Measurements from ENCODE around the gene ZNF185.
"Not testable (repeated sequence)": the region's sequence is repeated elsewhere in the genome, so short reads cannot be mapped to it uniquely, and the experiment has no call there.

The ZNF185 gene

DNA sequence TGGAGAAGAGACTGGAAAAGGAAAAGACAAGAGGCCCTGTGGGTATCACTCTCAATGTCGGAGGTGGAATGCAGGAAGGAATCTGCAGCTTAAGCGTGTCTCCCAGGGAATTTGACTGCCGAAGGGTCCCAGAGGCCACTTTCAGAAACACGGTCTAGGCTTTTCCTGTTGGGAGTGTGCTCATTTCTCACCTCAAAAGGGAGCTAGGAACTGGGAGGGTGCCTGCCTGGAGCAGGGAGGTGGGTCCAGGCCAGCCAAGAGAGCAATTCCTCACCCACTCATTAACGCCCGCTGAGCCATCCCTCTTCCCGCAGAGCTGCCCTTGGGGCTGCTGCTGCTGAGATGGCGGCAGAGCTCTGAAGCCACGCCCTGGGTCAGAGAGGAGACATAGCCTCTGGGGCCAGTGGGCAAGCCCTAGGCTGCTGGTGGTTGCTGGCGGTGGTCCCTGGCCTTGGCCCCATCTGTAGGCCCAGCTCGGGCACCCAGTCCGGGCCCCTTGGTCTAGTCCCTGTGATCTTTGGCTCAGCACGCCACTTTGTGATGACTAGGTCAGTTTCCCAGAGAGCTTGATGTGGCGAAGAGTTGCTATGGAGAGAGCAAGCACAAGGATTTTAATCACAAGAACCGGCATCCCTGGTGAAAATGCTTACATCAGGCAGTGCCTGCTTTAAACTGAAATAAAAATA lies 4.1 kb downstream of the ZNF185 start:
- no peaks in the 10 kb centered on the region for H3K9me3 Mint-ChIP-seq
- DNase-seq (ENCODE audit: low spot score in 2 of 2) (no peak), ATAC-seq (ENCODE audit: low read depth) (no peak)
- peaks cover 16% of the 10 kb centered on the region for H3K27me3 Mint-ChIP-seq
- no peak overlapping the region for H3K27ac Mint-ChIP-seq
- no peaks in the 10 kb centered on the region for H3K36me3 Mint-ChIP-seq
- peaks cover under 1% of the 10 kb centered on the region for H3K4me1 Mint-ChIP-seq
- no peak overlapping the region for H3K4me3 Mint-ChIP-seq

GRCh38 chrX:152902502-152902820 lies 4.6 kb downstream of the ZNF185 start:
- no peak overlapping the region for H3K27ac Mint-ChIP-seq
- no peaks in the 10 kb centered on the region for H3K36me3 Mint-ChIP-seq
- peaks cover 20% of the 10 kb centered on the region for H3K27me3 Mint-ChIP-seq
- H3K4me1 Mint-ChIP-seq, result peaks cover 3% of the 10 kb centered on the region
- no peaks in the 10 kb centered on the region for H3K9me3 Mint-ChIP-seq
- ATAC-seq (ENCODE audit: low read depth) (no peak), DNase-seq (ENCODE audit: low spot score in 2 of 2) (no peak)
- no peak overlapping the region for H3K4me3 Mint-ChIP-seq

GRCh38 chrX:152903589-152903988 lies 5.7 kb downstream of the ZNF185 start:
- Mint-ChIP-seq H3K27ac (no peak overlapping the region), H3K4me1 (peaks cover 6% of the 10 kb centered on the region), H3K27me3 (peaks cover 25% of the 10 kb centered on the region), H3K4me3 (no peak overlapping the region), H3K9me3 (no peaks in the 10 kb centered on the region), H3K36me3 (no peaks in the 10 kb centered on the region)
- ATAC-seq (ENCODE audit: low read depth), result no peak
- no peak for DNase-seq (ENCODE audit: low spot score in 2 of 2)

- Mint-ChIP-seq H3K36me3 (no peaks in the 10 kb centered on the region), H3K27ac (no peak overlapping the region), H3K4me1 (peaks cover 6% of the 10 kb centered on the region), H3K9me3 (no peaks in the 10 kb centered on the region), H3K4me3 (no peak overlapping the region), H3K27me3 (peaks cover 25% of the 10 kb centered on the region)
- ATAC-seq (ENCODE audit: low read depth) (peak; percentile 39), DNase-seq (ENCODE audit: low spot score in 2 of 2) (peak in 1 of 2 donors; percentile 30)
Measured at GRCh38 chrX:152904151-152905080, 6.5 kb downstream of the ZNF185 start.

GRCh38 chrX:152905081-152905420 lies 7.2 kb downstream of the ZNF185 start:
- H3K36me3 Mint-ChIP-seq, result no peaks in the 10 kb centered on the region
- peaks cover 22% of the 10 kb centered on the region for H3K27me3 Mint-ChIP-seq
- no peak overlapping the region for H3K4me3 Mint-ChIP-seq
- no peak overlapping the region for H3K27ac Mint-ChIP-seq
- no peak for ATAC-seq (ENCODE audit: low read depth)
- no peaks in the 10 kb centered on the region for H3K9me3 Mint-ChIP-seq
- no peak for DNase-seq (ENCODE audit: low spot score in 2 of 2)
- H3K4me1 Mint-ChIP-seq, result peaks cover 7% of the 10 kb centered on the region

- Mint-ChIP-seq H3K4me3 (no peak overlapping the region), H3K27ac (no peak overlapping the region), H3K9me3 (no peaks in the 10 kb centered on the region), H3K4me1 (peaks cover 10% of the 10 kb centered on the region), H3K36me3 (no peaks in the 10 kb centered on the region), H3K27me3 (peaks cover 15% of the 10 kb centered on the region)
- no peak for ATAC-seq (ENCODE audit: low read depth)
- no peak for DNase-seq (ENCODE audit: low spot score in 2 of 2)
Measured at GRCh38 chrX:152907084-152907651, 9.3 kb downstream of the ZNF185 start.

DNA sequence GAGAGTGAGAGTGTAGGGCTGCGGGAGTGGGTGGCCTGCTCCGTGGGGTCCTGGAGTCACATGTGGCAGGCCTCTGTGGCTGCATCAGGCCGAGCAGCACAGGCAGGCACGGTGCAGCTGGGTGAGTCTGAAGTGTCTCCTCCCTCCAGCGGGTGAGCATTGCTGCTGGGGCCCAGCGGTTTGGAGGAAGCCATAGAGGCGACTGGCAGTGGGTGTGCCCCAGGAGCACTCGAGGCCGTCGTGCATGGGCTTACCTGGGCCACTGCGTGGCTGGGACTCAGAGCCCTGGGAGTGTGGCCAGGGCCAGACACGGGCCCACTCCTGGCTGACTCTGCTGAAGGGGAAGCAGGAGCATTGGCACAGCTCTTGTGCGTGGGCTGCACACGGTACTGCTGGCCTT lies 10.6 kb downstream of the ZNF185 start:
- no peak for ATAC-seq (ENCODE audit: low read depth)

GRCh38 chrX:152910018-152910417 lies 12.2 kb downstream of the ZNF185 start:
- not testable (repeated sequence) for H3K4me3 Mint-ChIP-seq; H3K27ac Mint-ChIP-seq; H3K9me3 Mint-ChIP-seq; DNase-seq (ENCODE audit: low spot score in 2 of 2); H3K36me3 Mint-ChIP-seq
- Mint-ChIP-seq H3K4me1 (peaks cover 10% of the 10 kb centered on the region), H3K27me3 (peaks cover 13% of the 10 kb centered on the region)
- peak; percentile 73 for ATAC-seq (ENCODE audit: low read depth)

More for the DNA sequence above, 10.6 kb downstream of the ZNF185 start:
- H3K9me3 Mint-ChIP-seq, result no peaks in the 10 kb centered on the region
- H3K4me1 Mint-ChIP-seq, result peaks cover 10% of the 10 kb centered on the region
- no peak overlapping the region for H3K4me3 Mint-ChIP-seq
- H3K36me3 Mint-ChIP-seq, result no peaks in the 10 kb centered on the region
- no peak for DNase-seq (ENCODE audit: low spot score in 2 of 2)
- peaks cover 10% of the 10 kb centered on the region for H3K27me3 Mint-ChIP-seq
- H3K27ac Mint-ChIP-seq, result no peak overlapping the region

DNA sequence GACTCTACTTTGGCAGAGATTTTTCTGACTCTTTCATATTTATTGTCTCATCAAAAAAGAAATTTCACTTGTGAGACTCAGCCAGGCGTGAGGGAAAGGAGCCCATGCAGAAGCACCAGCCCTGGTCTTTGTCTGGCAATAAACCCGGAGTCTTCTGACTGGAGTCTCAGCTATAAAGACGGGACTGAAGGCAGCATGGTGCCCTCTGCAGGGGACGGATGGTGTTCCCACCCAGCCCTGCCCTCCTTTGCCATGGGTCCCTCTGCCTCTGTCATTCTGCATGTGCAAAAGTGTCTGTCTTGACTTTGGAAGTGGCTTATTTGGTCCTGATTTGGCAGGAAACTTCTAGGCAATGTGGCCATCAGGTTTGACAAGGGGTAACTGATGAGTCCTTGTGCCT lies 14.2 kb downstream of the ZNF185 start:
- Mint-ChIP-seq H3K27me3 (peaks cover 11% of the 10 kb centered on the region), H3K9me3 (no peaks in the 10 kb centered on the region)
- ATAC-seq (ENCODE audit: low read depth), result no peak

GRCh38 chrX:152912641-152913040 lies 14.8 kb downstream of the ZNF185 start:
- no peaks in the 10 kb centered on the region for H3K9me3 Mint-ChIP-seq
- DNase-seq (ENCODE audit: low spot score in 2 of 2) (no peak), ATAC-seq (ENCODE audit: low read depth) (no peak)
- no peak overlapping the region for H3K27ac Mint-ChIP-seq
- peaks cover 7% of the 10 kb centered on the region for H3K4me1 Mint-ChIP-seq
- no peak overlapping the region for H3K4me3 Mint-ChIP-seq
- H3K36me3 Mint-ChIP-seq, result no peaks in the 10 kb centered on the region
- peaks cover 7% of the 10 kb centered on the region for H3K27me3 Mint-ChIP-seq

More for the DNA sequence above, 14.2 kb downstream of the ZNF185 start:
- DNase-seq (ENCODE audit: low spot score in 2 of 2), result no peak
- Mint-ChIP-seq H3K4me1 (peaks cover 8% of the 10 kb centered on the region), H3K27ac (no peak overlapping the region), H3K36me3 (no peaks in the 10 kb centered on the region), H3K4me3 (no peak overlapping the region)

GRCh38 chrX:152913346-152913745 lies 15.5 kb downstream of the ZNF185 start:
- Mint-ChIP-seq H3K4me1 (peaks cover 5% of the 10 kb centered on the region), H3K27me3 (peaks cover 4% of the 10 kb centered on the region), H3K27ac (no peak overlapping the region), H3K36me3 (no peaks in the 10 kb centered on the region), H3K9me3 (no peaks in the 10 kb centered on the region), H3K4me3 (no peak overlapping the region)
- ATAC-seq (ENCODE audit: low read depth), result no peak
- DNase-seq (ENCODE audit: low spot score in 2 of 2), result no peak

DNA sequence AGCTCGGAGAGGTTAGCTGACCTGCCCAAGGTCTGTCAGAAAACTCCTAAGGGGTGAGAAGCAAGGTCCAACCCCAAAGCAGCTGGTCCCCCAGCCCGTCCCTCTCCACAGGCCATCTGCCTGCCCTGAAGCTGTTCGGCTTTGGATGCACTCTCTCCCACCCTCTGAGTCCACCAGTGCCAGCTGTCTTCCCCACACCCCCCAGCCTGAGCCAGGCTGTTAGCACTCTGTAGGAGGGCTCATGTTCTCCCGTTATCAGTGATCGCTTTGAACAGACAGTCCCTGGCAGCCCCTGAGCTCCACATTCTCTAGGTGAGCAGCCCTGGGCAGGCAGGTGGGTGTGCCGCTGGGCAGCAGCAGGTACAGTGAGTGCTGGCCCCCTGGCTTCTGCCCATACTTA lies 16.0 kb downstream of the ZNF185 start:
- ATAC-seq (ENCODE audit: low read depth), result no peak
- Mint-ChIP-seq H3K4me1 (peaks cover 5% of the 10 kb centered on the region), H3K4me3 (no peak overlapping the region)

GRCh38 chrX:152915541-152916241 lies 17.8 kb downstream of the ZNF185 start:
- Mint-ChIP-seq H3K4me3 (no peak overlapping the region), H3K27me3 (peaks cover 4% of the 10 kb centered on the region), H3K36me3 (no peaks in the 10 kb centered on the region), H3K9me3 (no peaks in the 10 kb centered on the region), H3K27ac (no peak overlapping the region), H3K4me1 (peaks cover 3% of the 10 kb centered on the region)
- ATAC-seq (ENCODE audit: low read depth), result peak; percentile 84
- DNase-seq (ENCODE audit: low spot score in 2 of 2), result peak; percentile 36 to 37

More for the DNA sequence above, 16.0 kb downstream of the ZNF185 start:
- H3K27ac Mint-ChIP-seq, result no peak overlapping the region
- no peak for DNase-seq (ENCODE audit: low spot score in 2 of 2)
- no peaks in the 10 kb centered on the region for H3K9me3 Mint-ChIP-seq
- peaks cover 4% of the 10 kb centered on the region for H3K27me3 Mint-ChIP-seq
- H3K36me3 Mint-ChIP-seq, result no peaks in the 10 kb centered on the region
